T-helper 2 cell treated with Interferon-gamma antibody and Interleukin-4, amounts not matched to agents 5 μg/mL and 100 μg/mL, for 36 hours (primary cell): ENCODE measurements around the gene MED20.
"Not testable (repeated sequence)": the region's sequence is repeated elsewhere in the genome, so short reads cannot be mapped to it uniquely, and the experiment has no call there.

Experiments used
- DNase-seq: peaks from one replicate; pipeline ENCODE4 v3.0.0; 2021; ENCODE audit warnings: low spot score
- H3K27ac Mint-ChIP-seq: one replicate; pipeline ENCODE4 v1.8.0; 2021; ENCODE audit warnings: mild to moderate bottlenecking, mixed read lengths
- H3K27me3 Mint-ChIP-seq: one replicate; pipeline ENCODE4 v1.8.0; 2021; ENCODE audit warnings: low read depth, mixed read lengths
- H3K36me3 Mint-ChIP-seq: one replicate; pipeline ENCODE4 v1.8.0; 2021; ENCODE audit warnings: low read depth, mixed read lengths
- H3K4me1 Mint-ChIP-seq: one replicate; pipeline ENCODE4 v1.8.0; 2021; ENCODE audit warnings: low read depth, mixed read lengths
- H3K4me3 Mint-ChIP-seq: one replicate; pipeline ENCODE4 v1.8.0; 2022; ENCODE audit warnings: mild to moderate bottlenecking, moderate library complexity, mixed read lengths
- H3K9me3 Mint-ChIP-seq: one replicate; pipeline ENCODE4 v1.8.0; 2021; ENCODE audit warnings: mixed read lengths

Gene MED20

DNA sequence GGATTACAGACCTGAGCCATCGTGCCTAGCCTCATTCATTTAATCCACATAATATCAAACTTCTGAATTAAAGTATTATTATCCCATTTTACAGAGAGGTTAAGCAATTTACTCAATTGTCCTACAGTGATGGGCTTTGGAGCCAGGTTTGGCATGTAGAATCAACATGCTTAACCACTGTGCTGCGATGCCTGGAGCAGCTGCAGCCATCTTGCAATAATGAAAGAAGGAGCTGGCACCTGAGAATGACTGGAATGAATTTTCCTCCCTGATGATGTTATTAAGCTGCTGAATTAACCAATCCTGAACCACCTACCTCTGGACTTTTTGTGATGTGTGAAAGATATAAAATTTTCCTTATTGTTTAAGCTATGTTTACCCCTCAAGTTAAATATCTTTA lies 33.7 kb upstream of the MED20 start:
- peaks cover 16% of the 10 kb centered on the region for H3K4me1 Mint-ChIP-seq
- H3K27ac Mint-ChIP-seq = no peak overlapping the region
- H3K9me3 Mint-ChIP-seq = peaks cover 5% of the 10 kb centered on the region
- H3K4me3 Mint-ChIP-seq = no peak overlapping the region
- H3K36me3 Mint-ChIP-seq = peaks cover 16% of the 10 kb centered on the region
- no peak for DNase-seq
- H3K27me3 Mint-ChIP-seq = no peaks in the 10 kb centered on the region

DNA sequence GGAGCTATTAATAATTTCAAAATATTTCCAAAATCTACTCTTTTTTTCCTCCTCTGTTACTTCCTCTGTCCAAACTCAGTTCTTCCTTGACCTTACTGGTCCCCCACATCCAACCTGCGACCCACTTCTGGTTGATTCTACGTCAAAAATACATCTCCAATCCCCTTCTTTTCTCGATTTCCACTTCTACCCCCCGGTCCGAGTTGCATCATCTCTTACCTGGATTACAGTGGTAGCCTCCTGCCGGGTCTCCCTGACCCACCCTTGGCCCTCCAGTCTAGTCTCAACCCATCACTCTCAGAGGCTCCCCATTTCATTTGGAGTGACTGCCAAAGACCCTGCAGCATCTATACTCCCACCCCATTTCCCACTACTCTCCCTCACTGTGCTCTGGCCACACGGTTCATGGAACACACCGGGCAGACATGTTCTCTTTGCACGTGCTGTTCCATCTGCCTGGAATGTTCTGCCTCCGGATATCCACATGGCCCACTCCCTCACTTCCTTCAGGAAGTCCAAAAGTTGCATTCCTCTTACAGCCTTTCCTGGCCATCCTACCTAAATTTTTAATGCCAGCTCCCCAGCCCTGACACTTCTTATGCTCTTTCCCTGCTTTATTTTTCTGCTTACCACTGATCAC lies 26.8 kb upstream of the MED20 start:
- no peak for DNase-seq
- no peak overlapping the region for H3K4me3 Mint-ChIP-seq
- no peaks in the 10 kb centered on the region for H3K27me3 Mint-ChIP-seq
- peaks cover 6% of the 10 kb centered on the region for H3K36me3 Mint-ChIP-seq
- H3K9me3 Mint-ChIP-seq = no peaks in the 10 kb centered on the region
- H3K4me1 Mint-ChIP-seq = peaks cover 2% of the 10 kb centered on the region
- no peak overlapping the region for H3K27ac Mint-ChIP-seq

DNA sequence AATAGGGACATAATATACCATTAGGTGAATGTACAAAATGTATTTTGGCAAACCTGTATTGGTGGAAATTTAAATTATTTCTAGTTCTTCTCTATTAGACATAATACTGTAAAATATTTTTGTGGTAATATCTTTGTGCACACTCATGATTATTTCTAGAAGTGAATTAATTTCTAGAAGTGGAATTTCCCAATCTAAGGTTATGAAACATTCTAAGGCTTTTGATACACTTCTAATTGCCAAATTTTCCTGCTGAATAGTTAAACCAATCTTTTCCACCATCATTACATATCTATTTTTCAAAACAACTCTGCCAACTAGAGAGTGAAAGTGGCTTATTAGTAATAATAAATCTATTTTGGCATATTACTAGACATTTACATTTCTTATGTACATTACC lies 22.5 kb upstream of the MED20 start:
- Mint-ChIP-seq H3K4me3 (no peak overlapping the region), H3K4me1 (peaks cover 14% of the 10 kb centered on the region), H3K27ac (no peak overlapping the region)

GRCh38 chr6:41942882-41943281 lies 21.9 kb upstream of the MED20 start:
- H3K9me3 Mint-ChIP-seq, H3K4me3 Mint-ChIP-seq, H3K27me3 Mint-ChIP-seq, H3K27ac Mint-ChIP-seq, DNase-seq: not testable (repeated sequence)
- H3K4me1 Mint-ChIP-seq = peaks cover 20% of the 10 kb centered on the region
- peaks cover 30% of the 10 kb centered on the region for H3K36me3 Mint-ChIP-seq

More for the DNA sequence above, 22.5 kb upstream of the MED20 start:
- DNase-seq = no peak
- Mint-ChIP-seq H3K36me3 (peaks cover 26% of the 10 kb centered on the region), H3K27me3 (no peaks in the 10 kb centered on the region), H3K9me3 (no peaks in the 10 kb centered on the region)

DNA sequence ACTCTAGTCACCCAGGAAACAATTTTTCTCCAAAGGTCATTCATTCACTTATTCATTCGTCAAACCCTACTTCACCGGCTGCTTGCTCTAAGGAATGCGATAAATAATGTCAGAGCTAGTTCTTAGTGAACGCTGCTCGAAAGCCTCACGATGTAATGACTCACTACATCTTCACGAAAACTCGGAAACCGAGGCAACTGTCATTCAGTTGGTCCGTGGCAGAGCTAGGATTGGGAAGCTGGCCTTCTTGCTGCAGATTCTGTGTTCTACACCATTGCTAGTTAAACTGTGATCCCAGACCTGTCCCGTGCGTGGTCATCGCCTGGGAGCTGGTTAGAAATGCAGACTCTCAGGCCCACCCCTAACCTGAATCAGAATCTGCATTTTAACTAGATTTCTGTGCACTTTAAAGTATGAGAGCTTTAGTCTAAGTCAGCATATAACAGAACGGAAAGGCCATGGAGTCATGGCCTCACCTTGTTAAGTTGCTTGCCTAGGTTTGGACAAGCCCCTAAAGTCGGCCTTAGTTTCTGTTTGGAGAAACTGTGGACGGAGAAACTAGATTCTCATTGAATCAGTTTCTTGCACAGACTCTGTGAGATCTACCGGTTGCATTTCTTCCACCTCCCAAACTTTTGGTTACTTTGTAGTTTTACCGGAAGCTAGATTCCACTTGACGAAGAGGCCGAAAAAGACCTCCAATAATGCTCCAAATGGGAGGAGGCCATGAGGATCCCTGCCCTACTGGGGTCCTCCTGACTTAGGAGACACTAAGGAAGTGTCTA lies 21.3 kb upstream of the MED20 start:
- DNase-seq = no peak
- Mint-ChIP-seq H3K4me1 (peaks cover 25% of the 10 kb centered on the region), H3K27ac (peak overlapping the region; percentile 83)

GRCh38 chr6:41941280-41942066 lies 20.5 kb upstream of the MED20 start, which contains the start of gene CCND3:
Gene CCND3, minus strand, starts transcription at chr6:41941808. Its CDS starts 159 bp downstream, at chr6:41941649.
- Mint-ChIP-seq H3K27ac (peak within 1 kb of the TSS; percentile 94), H3K4me1 (peaks cover 31% of the 10 kb centered on the region), H3K9me3 (no peaks in the 10 kb centered on the region), H3K4me3 (peak within 1 kb of the TSS; percentile 99), H3K36me3 (peaks cover 44% of the 10 kb centered on the region), H3K27me3 (no peaks in the 10 kb centered on the region)
- peak; percentile 93 for DNase-seq

More for the DNA sequence above, 21.3 kb upstream of the MED20 start:
- Mint-ChIP-seq H3K4me3 (peak overlapping the region; percentile 87), H3K36me3 (peaks cover 36% of the 10 kb centered on the region), H3K27me3 (no peaks in the 10 kb centered on the region), H3K9me3 (no peaks in the 10 kb centered on the region)

DNA sequence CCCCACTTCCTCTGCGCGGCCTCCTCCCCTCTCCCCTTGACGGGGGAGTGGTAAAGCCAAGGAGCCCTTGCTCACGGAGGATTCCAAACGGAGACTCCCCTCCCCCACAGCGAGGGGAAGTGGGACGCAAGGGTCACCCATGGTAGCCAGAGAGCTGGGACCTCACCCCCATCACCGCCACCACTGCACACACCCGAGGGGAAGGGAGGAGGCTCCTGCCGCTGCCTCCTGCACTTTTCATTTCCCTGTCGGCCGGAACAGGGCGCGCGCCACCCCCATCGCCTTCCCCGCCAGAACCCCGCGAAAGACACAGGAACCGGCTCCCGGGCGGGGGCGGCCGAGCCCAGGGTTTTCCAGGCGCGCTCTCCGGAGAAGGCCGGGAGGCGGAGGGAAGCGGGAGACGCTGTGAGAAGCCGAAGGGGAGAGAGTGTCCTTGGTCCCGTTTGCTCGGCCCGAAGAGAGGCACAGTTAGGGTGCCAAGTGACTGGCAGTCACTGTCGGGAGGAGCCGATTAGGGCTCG lies 19.9 kb upstream of the MED20 start:
- peak overlapping the region; percentile 99 for H3K4me3 Mint-ChIP-seq
- H3K9me3 Mint-ChIP-seq = no peaks in the 10 kb centered on the region
- peak overlapping the region; percentile 94 for H3K27ac Mint-ChIP-seq
- no peaks in the 10 kb centered on the region for H3K27me3 Mint-ChIP-seq
- H3K36me3 Mint-ChIP-seq = peaks cover 51% of the 10 kb centered on the region
- DNase-seq = peak; percentile 44
- peaks cover 35% of the 10 kb centered on the region for H3K4me1 Mint-ChIP-seq

GRCh38 chr6:41939848-41940758 lies 19.2 kb upstream of the MED20 start:
- peaks cover 40% of the 10 kb centered on the region for H3K4me1 Mint-ChIP-seq
- peak; percentile 54 for DNase-seq

GRCh38 chr6:41939176-41939847 lies 18.4 kb upstream of the MED20 start:
- Mint-ChIP-seq H3K4me3 (peak overlapping the region; percentile 99), H3K36me3 (peaks cover 65% of the 10 kb centered on the region), H3K27ac (peak overlapping the region; percentile 94), H3K9me3 (no peaks in the 10 kb centered on the region), H3K27me3 (no peaks in the 10 kb centered on the region), H3K4me1 (peaks cover 48% of the 10 kb centered on the region)
- peak; percentile 49 for DNase-seq

More at GRCh38 chr6:41939848-41940758, 19.2 kb upstream of the MED20 start:
- peak overlapping the region; percentile 99 for H3K4me3 Mint-ChIP-seq
- H3K27me3 Mint-ChIP-seq = no peaks in the 10 kb centered on the region
- no peaks in the 10 kb centered on the region for H3K9me3 Mint-ChIP-seq
- peaks cover 57% of the 10 kb centered on the region for H3K36me3 Mint-ChIP-seq
- H3K27ac Mint-ChIP-seq = peak overlapping the region; percentile 94

- H3K27ac Mint-ChIP-seq = peak overlapping the region; percentile 94
- H3K9me3 Mint-ChIP-seq = no peaks in the 10 kb centered on the region
- H3K4me1 Mint-ChIP-seq = peaks cover 49% of the 10 kb centered on the region
These were observed 17.7 kb upstream of the MED20 start for GRCh38 chr6:41938590-41939175.

DNA sequence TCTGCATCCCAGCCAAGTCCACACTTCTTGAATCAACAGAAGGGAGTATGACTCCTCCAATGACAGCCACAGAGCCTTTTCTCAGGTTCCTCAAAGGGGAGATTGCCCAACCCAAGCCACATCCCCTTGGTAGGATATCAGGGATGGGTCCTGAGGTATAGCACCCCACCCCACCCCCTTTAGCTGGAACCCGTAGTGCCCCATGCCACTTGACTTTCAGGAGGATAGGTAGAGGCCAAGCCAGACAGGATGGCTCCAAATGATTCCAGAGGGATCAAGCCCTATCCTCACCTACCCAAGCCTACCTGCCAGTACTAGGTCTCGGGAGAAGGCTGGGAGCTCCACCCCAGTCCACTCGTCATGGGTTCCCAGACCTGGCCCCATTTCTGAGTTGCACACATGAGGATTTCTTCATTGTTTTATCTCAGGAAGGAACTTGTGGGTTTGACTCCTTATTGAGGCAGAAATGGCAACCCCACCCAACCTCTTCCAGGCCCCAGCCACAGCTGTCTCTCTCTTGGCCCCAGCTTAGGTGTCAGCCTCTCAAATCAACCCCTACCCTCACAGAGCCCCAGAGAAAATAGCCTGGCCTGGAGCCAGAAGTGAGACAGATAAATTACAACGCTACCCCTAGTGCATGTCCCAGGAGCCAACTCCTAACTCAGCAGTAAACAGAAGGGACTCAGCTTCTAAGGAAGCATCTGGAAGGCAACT lies 17.1 kb upstream of the MED20 start:
- H3K4me3 Mint-ChIP-seq = peak overlapping the region; percentile 99
- DNase-seq = no peak

More at GRCh38 chr6:41938590-41939175, 17.7 kb upstream of the MED20 start:
- no peak for DNase-seq
- no peaks in the 10 kb centered on the region for H3K27me3 Mint-ChIP-seq
- H3K36me3 Mint-ChIP-seq = peaks cover 71% of the 10 kb centered on the region
- peak overlapping the region; percentile 99 for H3K4me3 Mint-ChIP-seq

DNA sequence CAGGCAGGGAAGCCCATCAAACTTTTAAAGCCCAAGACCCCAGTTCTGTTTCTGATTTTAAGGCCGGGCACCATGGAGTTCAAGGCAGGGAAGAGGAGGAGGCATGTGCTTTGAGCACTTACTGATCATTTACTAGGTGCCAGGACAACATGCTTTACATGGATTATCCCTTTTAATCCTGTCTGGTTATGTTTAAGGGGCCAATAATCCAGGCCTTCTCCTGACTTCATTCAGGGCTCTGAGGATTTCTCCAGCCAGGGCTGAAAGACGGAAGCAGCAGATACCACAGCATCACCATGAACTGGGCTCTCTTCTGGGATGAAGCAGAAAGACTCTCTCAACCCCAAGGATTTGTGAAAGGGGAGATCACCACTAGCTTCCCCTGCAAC lies 16.5 kb upstream of the MED20 start:
- Mint-ChIP-seq H3K4me1 (peaks cover 52% of the 10 kb centered on the region), H3K36me3 (peaks cover 80% of the 10 kb centered on the region), H3K4me3 (peak overlapping the region; percentile 99), H3K9me3 (no peaks in the 10 kb centered on the region), H3K27ac (peak overlapping the region; percentile 94), H3K27me3 (no peaks in the 10 kb centered on the region)
- DNase-seq = no peak

More for the DNA sequence above, 17.1 kb upstream of the MED20 start:
- H3K27ac Mint-ChIP-seq = peak overlapping the region; percentile 94
- no peaks in the 10 kb centered on the region for H3K27me3 Mint-ChIP-seq
- peaks cover 50% of the 10 kb centered on the region for H3K4me1 Mint-ChIP-seq
- H3K9me3 Mint-ChIP-seq = no peaks in the 10 kb centered on the region
- peaks cover 75% of the 10 kb centered on the region for H3K36me3 Mint-ChIP-seq
